ENCODE measurements around the gene SLX4.

SLX4 gene

GRCh38 chr16:3625331-3625730 is 13.9 kb upstream of the SLX4 start:
- no peaks in the 10 kb centered on the region for H3K27me3 ChIP-seq (ENCODE audit: insufficient read depth, poor library complexity, severe bottlenecking)
- peak overlapping the region; percentile 73 for H3K27ac ChIP-seq (replicated peaks)
- no peak overlapping the region for H3K4me3 ChIP-seq (replicated peaks; ENCODE audit: insufficient read depth, low read length)
- DNase-seq (ENCODE audit: low read depth in 1 of 2, low spot score in 1 of 2) = no peak
- no peak for TF ChIP-seq CTCF (IDR thresholded peaks at IDR 0.05; ENCODE audit: insufficient read depth, low read length)
- no peak for TF ChIP-seq SPI1 (IDR thresholded peaks at IDR 0.05; ENCODE audit: borderline replicate concordance, low read depth)
- TF ChIP-seq POLR2AphosphoS5 (IDR thresholded peaks at IDR 0.05; ENCODE audit: low read depth) = no peak
- TF ChIP-seq REST (IDR thresholded peaks at IDR 0.05; ENCODE audit: insufficient replicate concordance, low read depth) = no peak
- no peak for TF ChIP-seq GABPA (IDR thresholded peaks at IDR 0.05; ENCODE audit: low read depth)

DNA sequence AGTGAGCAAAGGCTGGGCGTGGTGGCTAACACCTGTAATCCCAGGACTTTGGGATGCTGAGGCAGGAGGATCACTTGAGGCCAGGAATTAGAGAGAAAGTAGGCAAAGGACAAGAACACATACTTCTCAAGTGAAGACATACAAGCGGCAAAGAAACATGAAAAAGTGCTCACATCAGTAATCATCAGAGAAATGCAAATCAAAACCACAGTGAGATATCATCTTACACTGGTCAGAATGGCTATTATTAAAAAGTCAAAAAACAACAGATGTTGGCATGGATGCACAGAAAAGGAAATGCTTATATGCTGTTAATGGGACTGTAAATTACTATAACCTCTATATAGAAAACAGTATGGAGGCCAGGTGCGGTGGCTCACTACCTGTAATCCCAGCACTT is 12.2 kb upstream of the SLX4 start:
- TF ChIP-seq GABPA (IDR thresholded peaks at IDR 0.05; ENCODE audit: low read depth) (no peak), POLR2AphosphoS5 (IDR thresholded peaks at IDR 0.05; ENCODE audit: low read depth) (no peak), SPI1 (IDR thresholded peaks at IDR 0.05; ENCODE audit: borderline replicate concordance, low read depth) (no peak), CTCF (IDR thresholded peaks at IDR 0.05; ENCODE audit: insufficient read depth, low read length) (no peak), REST (IDR thresholded peaks at IDR 0.05; ENCODE audit: insufficient replicate concordance, low read depth) (no peak)
- Histone ChIP-seq H3K27ac (replicated peaks) (no peak overlapping the region), H3K27me3 (ENCODE audit: insufficient read depth, poor library complexity, severe bottlenecking) (no peaks in the 10 kb centered on the region), H3K4me3 (replicated peaks; ENCODE audit: insufficient read depth, low read length) (no peak overlapping the region)
- no peak for DNase-seq (ENCODE audit: low read depth in 1 of 2, low spot score in 1 of 2)

- Histone ChIP-seq H3K27me3 (ENCODE audit: insufficient read depth, poor library complexity, severe bottlenecking) (no peaks in the 10 kb centered on the region), H3K4me3 (replicated peaks; ENCODE audit: insufficient read depth, low read length) (no peak overlapping the region), H3K27ac (replicated peaks) (peak overlapping the region; percentile 23; the same call in 1 of the 2 replicates)
- peak; percentile 55 to 74 for DNase-seq (ENCODE audit: low read depth in 1 of 2, low spot score in 1 of 2)
- TF ChIP-seq CTCF (IDR thresholded peaks at IDR 0.05; ENCODE audit: insufficient read depth, low read length) (no peak), POLR2AphosphoS5 (IDR thresholded peaks at IDR 0.05; ENCODE audit: low read depth) (no peak), GABPA (IDR thresholded peaks at IDR 0.05; ENCODE audit: low read depth) (no peak), SPI1 (IDR thresholded peaks at IDR 0.05; ENCODE audit: borderline replicate concordance, low read depth) (no peak), REST (IDR thresholded peaks at IDR 0.05; ENCODE audit: insufficient replicate concordance, low read depth) (no peak)
These were observed 7.3 kb upstream of the SLX4 start for GRCh38 chr16:3618769-3619141.

Measured in HL-60 (cell line).